HG02571 (cell line): ENCODE measurements around the gene GDI2.
"Not testable (repeated sequence)": the region's sequence is repeated elsewhere in the genome, so short reads cannot be mapped to it uniquely, and the experiment has no call there.

ENCODE experiments used
- ATAC-seq: cut with Tn5 transposase; IDR thresholded peaks from one replicate; pipeline ENCODE4 v1.9.1; 2021; ENCODE audit warnings: mild to moderate bottlenecking, moderate library complexity; ENCODE audit not compliant: unreplicated experiment

Gene GDI2

GRCh38 chr10:5813341-5814109 lies at the start of gene GDI2:
Gene GDI2, minus strand, starts transcription at chr10:5813434. Its CDS starts 176 bp downstream, at chr10:5813258.
- ATAC-seq: peak; percentile 58

- ATAC-seq: peak; percentile 91
Observed at GRCh38 chr10:5862360-5862961, 49.2 kb upstream of the GDI2 start.

DNA sequence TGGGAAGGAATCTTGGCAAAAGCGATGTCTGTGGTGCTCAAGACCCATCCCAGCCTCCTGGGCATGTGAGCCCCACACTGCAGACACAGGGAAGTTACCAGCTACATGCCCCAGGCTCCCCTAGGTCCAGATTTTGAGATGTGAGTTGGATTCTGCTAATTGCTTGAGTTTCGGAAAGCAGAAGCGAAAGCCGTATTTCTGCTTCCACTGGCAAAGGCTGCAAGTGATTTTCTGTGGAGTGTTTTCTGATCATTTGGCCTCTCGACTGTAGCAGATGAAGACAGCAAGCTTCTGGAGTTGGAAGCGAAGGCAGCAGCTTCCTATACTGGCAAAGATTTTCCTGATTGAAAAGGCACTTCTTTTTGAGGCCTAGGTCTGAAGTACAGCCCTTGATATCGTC lies 46.8 kb upstream of the GDI2 start:
- no peak for ATAC-seq

DNA sequence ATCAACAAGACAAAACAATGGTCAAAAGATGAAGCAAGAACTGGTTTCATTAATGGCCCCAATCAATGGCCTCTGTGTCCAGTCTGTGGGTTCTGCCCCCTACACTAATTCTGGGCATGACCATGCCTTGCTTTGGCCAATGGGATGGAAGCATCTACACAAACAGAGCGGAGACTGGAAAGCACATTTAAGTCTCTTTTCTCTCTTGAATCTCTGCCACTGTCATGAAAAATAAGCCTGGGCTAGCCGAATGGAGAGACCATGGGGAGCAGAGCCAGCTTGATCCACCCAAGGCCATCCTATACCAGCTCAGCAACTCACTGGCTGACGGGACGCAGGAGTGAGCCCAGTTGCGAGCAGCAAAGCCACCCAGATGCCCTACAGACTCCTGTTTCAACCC lies 45.6 kb upstream of the GDI2 start:
- no peak for ATAC-seq

GRCh38 chr10:5856701-5857004 lies 43.4 kb upstream of the GDI2 start:
- no peak for ATAC-seq

- no peak for ATAC-seq
Observed at GRCh38 chr10:5855979-5856700, 42.9 kb upstream of the GDI2 start.

GRCh38 chr10:5854131-5854475 lies 40.9 kb upstream of the GDI2 start:
- no peak for ATAC-seq

DNA sequence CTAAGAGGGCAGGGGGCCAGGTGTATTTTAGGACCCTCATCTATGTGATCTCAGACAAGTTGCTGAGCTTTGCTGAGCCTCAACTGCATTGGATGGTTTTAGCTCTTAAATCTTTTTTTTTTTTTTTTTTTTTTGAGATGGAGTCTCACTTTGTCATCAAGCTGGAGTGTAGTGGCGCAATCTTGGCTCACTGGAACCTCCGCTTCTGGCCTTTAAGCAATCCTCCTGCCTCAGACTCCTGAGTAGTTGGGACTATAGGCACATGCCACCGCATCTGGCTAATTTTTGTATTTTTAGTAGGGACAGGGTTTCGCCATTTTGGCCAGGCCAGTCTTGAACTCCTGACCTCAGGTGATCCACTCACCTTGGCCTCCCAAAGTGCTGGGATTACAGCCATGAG lies 33.4 kb upstream of the GDI2 start:
- ATAC-seq: not testable (repeated sequence)

DNA sequence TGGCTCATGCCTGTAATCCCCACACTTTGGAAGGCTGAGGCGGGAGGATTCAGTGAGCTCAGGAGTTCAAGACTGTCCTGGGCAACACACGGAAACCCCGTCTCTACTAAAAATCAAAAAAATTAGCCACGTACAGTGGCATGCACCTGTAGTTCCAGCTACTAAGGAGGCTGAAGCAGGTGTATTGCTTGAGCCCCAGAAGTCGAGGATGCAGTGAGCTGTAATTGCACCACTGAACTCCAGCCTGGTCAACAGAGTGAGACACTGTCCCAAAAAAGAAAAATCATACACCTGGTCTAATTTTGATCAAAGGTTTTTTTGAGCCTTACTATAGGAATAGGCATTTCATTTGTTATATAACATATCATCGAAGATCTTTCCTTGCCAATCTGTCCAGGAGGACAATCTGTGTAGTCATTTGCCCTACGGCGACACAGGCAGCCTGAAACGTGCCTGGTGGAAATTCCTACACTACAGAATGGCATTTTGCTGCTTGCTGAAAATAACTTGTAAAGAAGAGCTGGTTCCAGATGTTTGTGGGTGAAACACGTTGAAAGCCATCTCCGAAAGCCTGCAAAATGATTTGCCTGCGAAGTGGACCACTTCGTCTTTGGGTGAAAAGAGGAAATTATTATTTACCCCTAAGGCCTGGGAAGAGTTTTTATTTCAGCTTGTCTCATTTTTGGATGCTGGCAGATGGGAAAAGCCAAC lies 31.3 kb upstream of the GDI2 start:
- no peak for ATAC-seq

- no peak for ATAC-seq
Observed at GRCh38 chr10:5843686-5844344, 30.6 kb upstream of the GDI2 start.

DNA sequence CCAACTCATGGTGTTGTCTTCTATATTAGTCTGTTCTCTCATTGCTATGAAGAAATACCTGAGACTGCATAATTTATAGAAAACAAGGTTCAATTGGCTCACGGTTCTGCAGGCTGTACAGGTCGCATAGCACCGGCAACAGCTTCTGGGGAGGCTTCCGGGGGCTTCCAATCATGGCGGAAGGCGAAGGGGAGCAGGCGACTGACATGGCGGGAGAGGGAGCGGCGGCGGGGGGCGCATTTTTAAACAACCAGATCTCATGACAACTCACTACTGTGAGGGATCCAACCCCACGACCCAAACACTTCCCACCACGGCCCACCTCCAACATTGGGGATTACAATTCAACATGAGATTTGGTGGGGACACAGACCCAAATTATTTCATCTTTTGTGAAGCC lies 28.7 kb upstream of the GDI2 start:
- no peak for ATAC-seq

GRCh38 chr10:5840314-5841307 lies 27.4 kb upstream of the GDI2 start:
- ATAC-seq: peak; percentile 60

DNA sequence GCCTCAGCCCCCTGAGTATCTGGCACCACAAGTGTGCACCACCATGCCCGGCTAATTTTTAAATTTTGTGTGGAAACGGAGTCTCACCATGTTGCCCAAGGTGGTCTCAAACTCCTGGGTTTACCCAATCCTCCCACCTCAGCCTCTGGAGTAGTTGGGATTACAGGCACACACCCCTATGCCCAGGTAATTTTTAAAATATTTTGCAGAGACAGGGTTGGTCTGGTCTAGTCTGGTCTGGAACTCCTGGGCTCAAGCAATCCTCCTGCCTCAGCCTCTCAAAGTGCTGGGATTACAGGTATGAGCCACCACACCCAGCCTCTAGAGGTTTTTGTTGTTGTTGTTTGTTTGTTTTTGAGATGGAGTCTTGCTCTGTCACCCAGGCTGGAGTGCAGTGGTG lies 22.9 kb upstream of the GDI2 start:
- ATAC-seq: not testable (repeated sequence)

GRCh38 chr10:5835446-5836095 lies 22.3 kb upstream of the GDI2 start:
- ATAC-seq: no peak

DNA sequence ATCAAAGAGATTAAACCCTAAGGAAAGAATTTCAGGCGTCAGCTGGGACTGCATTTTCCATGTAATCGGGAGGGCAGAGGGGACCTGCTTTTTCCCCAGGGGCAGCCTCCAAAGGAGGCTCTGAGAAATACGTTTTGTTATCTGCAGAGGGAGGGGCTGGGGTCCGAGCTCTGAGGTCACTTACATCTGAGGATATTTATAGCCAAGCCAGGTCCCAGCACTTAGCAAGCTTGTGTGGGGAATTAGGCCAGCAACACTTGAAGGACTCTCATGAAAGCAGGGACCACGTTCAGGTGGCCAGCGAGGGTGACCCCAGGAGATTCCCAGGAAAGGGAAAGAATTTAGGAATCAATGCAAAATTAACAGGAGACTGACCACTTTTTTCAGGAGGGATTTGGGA lies 20.6 kb upstream of the GDI2 start:
- ATAC-seq: no peak

GRCh38 chr10:5832946-5833345 lies 19.7 kb upstream of the GDI2 start:
- no peak for ATAC-seq

DNA sequence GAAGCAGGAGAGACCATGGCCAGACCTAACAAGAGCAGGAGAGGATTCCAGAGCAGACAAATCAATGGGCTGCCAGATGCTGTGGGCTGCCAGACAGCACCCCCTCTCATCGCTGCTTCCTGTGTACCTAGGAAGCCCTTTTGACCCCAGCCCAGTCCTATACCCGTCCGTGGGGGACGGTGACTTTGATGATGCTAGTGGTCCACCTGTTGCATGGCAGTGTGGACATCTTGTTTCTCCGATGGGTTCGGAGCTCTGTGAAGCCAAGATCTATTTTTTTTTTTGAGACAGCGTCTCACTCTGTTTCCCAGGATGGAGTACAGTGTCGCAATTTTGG lies 18.2 kb upstream of the GDI2 start:
- ATAC-seq: no peak

GRCh38 chr10:5830629-5831445 lies 17.6 kb upstream of the GDI2 start:
- ATAC-seq: no peak

GRCh38 chr10:5829267-5829666 lies 16.0 kb upstream of the GDI2 start:
- ATAC-seq: no peak
